Gastroesophageal sphincter (tissue), 3 donors: ENCODE results near the gene NOS1AP.

ENCODE experiments used
- EP300 ChIP-seq: sonication (generic); formaldehyde crosslinking; IDR thresholded peaks from one replicate; pipeline ENCODE4 v1.6.1; 2017; ENCODE audit warnings: antibody characterized with exemption, mild to moderate bottlenecking
- TF ChIP-seq, protein P1 (sequence below), 4 experiments: fragments of 200-600 bp in 2 of 4; fragments of 450-650 bp in 2 of 4; sonication (generic) in 1 of 4; IDR thresholded peaks; one replicate each; pipeline ENCODE4 v1.5.1; 2017 to 2019; ENCODE audit warnings: antibody characterized with exemption in 4 of 4, mild to moderate bottlenecking in 2 of 4, moderate library complexity in 2 of 4

DNA sequence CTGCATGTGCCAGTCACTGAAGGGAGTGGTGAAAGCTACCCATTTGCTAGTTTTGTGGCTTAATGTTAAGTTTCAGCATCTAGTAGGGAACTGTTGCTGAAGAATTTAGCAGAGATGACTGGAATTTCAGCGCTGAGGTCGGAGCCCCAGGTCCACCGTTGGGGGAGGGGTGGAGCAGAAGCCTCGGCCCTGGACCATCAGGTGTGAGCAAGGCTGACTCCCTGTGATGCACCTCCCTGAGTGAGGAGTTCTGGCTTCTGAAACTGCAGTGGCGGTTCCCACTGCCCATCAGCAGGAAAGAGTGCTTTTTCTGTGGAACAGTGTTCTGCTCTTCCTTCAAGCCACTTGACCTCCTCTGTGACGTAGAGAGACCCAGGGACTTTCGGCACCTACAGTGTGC lies 1.3 kb downstream of the NOS1AP start:
- TF ChIP-seq, protein P1, sequence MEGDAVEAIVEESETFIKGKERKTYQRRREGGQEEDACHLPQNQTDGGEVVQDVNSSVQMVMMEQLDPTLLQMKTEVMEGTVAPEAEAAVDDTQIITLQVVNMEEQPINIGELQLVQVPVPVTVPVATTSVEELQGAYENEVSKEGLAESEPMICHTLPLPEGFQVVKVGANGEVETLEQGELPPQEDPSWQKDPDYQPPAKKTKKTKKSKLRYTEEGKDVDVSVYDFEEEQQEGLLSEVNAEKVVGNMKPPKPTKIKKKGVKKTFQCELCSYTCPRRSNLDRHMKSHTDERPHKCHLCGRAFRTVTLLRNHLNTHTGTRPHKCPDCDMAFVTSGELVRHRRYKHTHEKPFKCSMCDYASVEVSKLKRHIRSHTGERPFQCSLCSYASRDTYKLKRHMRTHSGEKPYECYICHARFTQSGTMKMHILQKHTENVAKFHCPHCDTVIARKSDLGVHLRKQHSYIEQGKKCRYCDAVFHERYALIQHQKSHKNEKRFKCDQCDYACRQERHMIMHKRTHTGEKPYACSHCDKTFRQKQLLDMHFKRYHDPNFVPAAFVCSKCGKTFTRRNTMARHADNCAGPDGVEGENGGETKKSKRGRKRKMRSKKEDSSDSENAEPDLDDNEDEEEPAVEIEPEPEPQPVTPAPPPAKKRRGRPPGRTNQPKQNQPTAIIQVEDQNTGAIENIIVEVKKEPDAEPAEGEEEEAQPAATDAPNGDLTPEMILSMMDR (IDR thresholded peaks at IDR 0.05) = no peak
- TF ChIP-seq EP300 = no peak
